Breast epithelium (tissue), 4 donors: ENCODE data around the gene TMCO6. TPM values are rescaled to one million over a fixed set of nuclear protein-coding genes. Genes with fewer than 3 reads are reported as not detected.
"Not testable (repeated sequence)": the region's sequence is repeated elsewhere in the genome, so short reads cannot be mapped to it uniquely, and the experiment has no call there.

Experiments
- DNase-seq, 2 donors: peaks; one replicate each; pipeline ENCODE4 v3.0.0-alpha.2; 2019; ENCODE audit warnings: low spot score in 2 of 2
- H3K27ac ChIP-seq, 2 donors: fragments of 200-600 bp; sonication (generic) in 1 of 2; one replicate each; pipeline ENCODE4 v1.5.1; 2016 to 2019; ENCODE audit warnings: mild to moderate bottlenecking in 1 of 2
- H3K27me3 ChIP-seq, 2 donors: fragments of 200-600 bp; sonication (generic) in 1 of 2; one replicate each; pipeline versions ENCODE4 v1.5.1 to v1.6.0; 2017 to 2019; ENCODE audit warnings: control low read depth in 1 of 2, mild to moderate bottlenecking in 1 of 2
- H3K36me3 ChIP-seq: fragments of 200-600 bp; one replicate; pipeline ENCODE4 v1.5.1; 2019
- H3K4me1 ChIP-seq, 2 donors: fragments of 200-600 bp; sonication (generic); one replicate each; pipeline ENCODE4 v1.5.1; 2016 to 2019; ENCODE audit warnings: control low read depth in 1 of 2
- H3K4me3 ChIP-seq, 3 donors: fragments of 200-600 bp; sonication (generic); 1 replicate in 2 of 3; 2 replicates in 1 of 3; pipeline ENCODE4 v1.5.1; 2016 to 2019; ENCODE audit warnings: mild to moderate bottlenecking in 3 of 3, moderate library complexity in 2 of 3
- H3K9me3 ChIP-seq, 2 donors: fragments of 200-600 bp; sonication (generic) in 1 of 2; one replicate each; pipeline ENCODE4 v1.5.1; 2016 to 2019; ENCODE audit warnings: control low read depth in 1 of 2
- POLR2A ChIP-seq: fragments of 450-650 bp; IDR thresholded peaks from one replicate; pipeline ENCODE4 v1.6.1; 2016; ENCODE audit warnings: antibody characterized with exemption, mild to moderate bottlenecking, moderate library complexity
- POLR2AphosphoS5 ChIP-seq, 3 donors: sonication (generic); formaldehyde crosslinking; IDR thresholded peaks; one replicate each; pipeline ENCODE4 v1.6.1; 2017; ENCODE audit warnings: antibody characterized with exemption in 3 of 3
- intact Hi-C: fragments of 100-400 bp; cut with DNase I; formaldehyde crosslinking; loops from one replicate; pipeline ENCODE4 v1.15.1; 2023; ENCODE audit warnings: low total_unique reads
- total RNA-seq, 3 donors: library from RNA; depleted of rRNA; stranded (reverse); fragments of >200 nt; gene quantifications; one replicate each; pipeline ENCODE4 v1.1.0, GENCODE V29; 2016
- TF ChIP-seq, protein P1 (sequence below), 3 donors: fragments of 450-650 bp; IDR thresholded peaks; one replicate each; pipeline ENCODE4 v1.5.1; 2016 to 2017; ENCODE audit warnings: antibody characterized with exemption in 3 of 3, mild to moderate bottlenecking in 3 of 3, moderate library complexity in 3 of 3

TMCO6 gene
- total RNA-seq, 3 donors from 2014 or later, result 23.0 to 45.4 (median 34.1) TPM

GRCh38 chr5:140595538-140596300 is 43.5 kb upstream of the TMCO6 start:
- intact Hi-C loops, result no loop called here
- Histone ChIP-seq H3K4me3 (no peak overlapping the region), H3K27ac (peak overlapping the region; percentile 65 to 68), H3K4me1 (no peaks in the 10 kb centered on the region), H3K9me3 (no peaks in the 10 kb centered on the region), H3K27me3 (no peaks in the 10 kb centered on the region), H3K36me3 (no peaks in the 10 kb centered on the region)
- TF ChIP-seq, protein P1, sequence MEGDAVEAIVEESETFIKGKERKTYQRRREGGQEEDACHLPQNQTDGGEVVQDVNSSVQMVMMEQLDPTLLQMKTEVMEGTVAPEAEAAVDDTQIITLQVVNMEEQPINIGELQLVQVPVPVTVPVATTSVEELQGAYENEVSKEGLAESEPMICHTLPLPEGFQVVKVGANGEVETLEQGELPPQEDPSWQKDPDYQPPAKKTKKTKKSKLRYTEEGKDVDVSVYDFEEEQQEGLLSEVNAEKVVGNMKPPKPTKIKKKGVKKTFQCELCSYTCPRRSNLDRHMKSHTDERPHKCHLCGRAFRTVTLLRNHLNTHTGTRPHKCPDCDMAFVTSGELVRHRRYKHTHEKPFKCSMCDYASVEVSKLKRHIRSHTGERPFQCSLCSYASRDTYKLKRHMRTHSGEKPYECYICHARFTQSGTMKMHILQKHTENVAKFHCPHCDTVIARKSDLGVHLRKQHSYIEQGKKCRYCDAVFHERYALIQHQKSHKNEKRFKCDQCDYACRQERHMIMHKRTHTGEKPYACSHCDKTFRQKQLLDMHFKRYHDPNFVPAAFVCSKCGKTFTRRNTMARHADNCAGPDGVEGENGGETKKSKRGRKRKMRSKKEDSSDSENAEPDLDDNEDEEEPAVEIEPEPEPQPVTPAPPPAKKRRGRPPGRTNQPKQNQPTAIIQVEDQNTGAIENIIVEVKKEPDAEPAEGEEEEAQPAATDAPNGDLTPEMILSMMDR (IDR thresholded peaks at IDR 0.05), result no peak
- TF ChIP-seq POLR2A, result no peak
- TF ChIP-seq POLR2AphosphoS5 (IDR thresholded peaks at IDR 0.05), result no peak
- DNase-seq, result peak in 1 of 2 donors; percentile 54

GRCh38 chr5:140596321-140596741 is 42.9 kb upstream of the TMCO6 start:
- Histone ChIP-seq H3K27me3 (no peaks in the 10 kb centered on the region), H3K36me3 (no peaks in the 10 kb centered on the region), H3K4me3 (no peak overlapping the region), H3K9me3 (no peaks in the 10 kb centered on the region), H3K27ac (peak overlapping the region in 1 of 2 donors; percentile 68), H3K4me1 (no peaks in the 10 kb centered on the region)
- no peak for DNase-seq
- TF ChIP-seq POLR2A (no peak), POLR2AphosphoS5 (IDR thresholded peaks at IDR 0.05) (no peak)
- TF ChIP-seq, protein P1 (IDR thresholded peaks at IDR 0.05), result no peak
- intact Hi-C loops, result no loop called here

DNA sequence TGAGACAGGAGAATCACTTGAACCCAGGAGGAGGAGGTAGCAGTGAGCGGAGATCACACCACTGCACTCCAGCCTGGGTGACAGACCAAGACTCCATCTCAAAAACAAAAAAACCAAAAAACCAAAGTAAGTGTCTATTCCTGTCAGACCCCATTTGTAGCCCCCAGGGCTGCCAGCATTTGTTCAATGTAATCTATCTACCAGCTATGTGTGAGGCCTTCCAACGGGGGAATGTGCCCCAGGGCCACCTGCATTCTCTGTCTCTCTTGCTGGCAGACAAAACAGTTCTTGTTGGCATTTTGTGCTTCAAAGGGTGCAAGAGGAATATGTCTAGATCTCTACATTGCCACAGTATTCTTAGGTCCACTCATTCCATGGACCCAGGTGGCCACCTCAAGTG is 40.4 kb upstream of the TMCO6 start:
- Histone ChIP-seq H3K27ac (no peak overlapping the region), H3K4me3 (no peak overlapping the region), H3K9me3 (no peaks in the 10 kb centered on the region), H3K36me3 (no peaks in the 10 kb centered on the region), H3K4me1 (no peaks in the 10 kb centered on the region), H3K27me3 (no peaks in the 10 kb centered on the region)
- intact Hi-C loops, result no loop called here
- TF ChIP-seq POLR2AphosphoS5 (IDR thresholded peaks at IDR 0.05), result no peak
- no peak for TF ChIP-seq POLR2A
- TF ChIP-seq, protein P1 (IDR thresholded peaks at IDR 0.05), result no peak
- DNase-seq, result no peak

DNA sequence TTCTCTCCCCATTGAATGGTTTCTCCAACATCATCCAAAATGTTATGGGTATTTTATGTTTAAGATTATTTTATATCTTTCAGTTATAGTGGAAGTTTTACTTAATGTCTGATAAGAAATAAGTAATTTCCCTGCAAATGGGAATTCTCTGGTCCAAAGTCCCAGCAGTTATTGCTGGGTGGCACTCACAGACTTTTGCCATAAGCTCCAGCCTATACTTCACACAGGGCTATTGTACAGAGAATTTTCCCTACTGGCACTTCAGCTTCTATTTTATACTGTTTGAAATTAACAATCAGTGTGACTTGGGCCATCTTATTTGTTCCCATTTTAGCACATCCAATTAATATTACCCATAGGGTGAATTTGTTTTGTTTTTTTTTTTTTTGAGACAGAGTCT is 39.2 kb upstream of the TMCO6 start:
- Histone ChIP-seq H3K4me3 (no peak overlapping the region), H3K9me3 (no peaks in the 10 kb centered on the region), H3K36me3 (no peaks in the 10 kb centered on the region), H3K4me1 (no peaks in the 10 kb centered on the region), H3K27ac (no peak overlapping the region), H3K27me3 (no peaks in the 10 kb centered on the region)
- no peak for DNase-seq
- intact Hi-C loops, result no loop called here
- TF ChIP-seq POLR2AphosphoS5 (IDR thresholded peaks at IDR 0.05), result no peak
- TF ChIP-seq, protein P1 (IDR thresholded peaks at IDR 0.05), result no peak
- no peak for TF ChIP-seq POLR2A

- intact Hi-C loops, result no loop called here
- no peak for DNase-seq
- Histone ChIP-seq H3K4me1 (no peaks in the 10 kb centered on the region), H3K27ac (no peak overlapping the region), H3K9me3 (no peaks in the 10 kb centered on the region), H3K4me3 (no peak overlapping the region), H3K36me3 (no peaks in the 10 kb centered on the region), H3K27me3 (no peaks in the 10 kb centered on the region)
- TF ChIP-seq, protein P1 (IDR thresholded peaks at IDR 0.05), result no peak
- no peak for TF ChIP-seq POLR2AphosphoS5 (IDR thresholded peaks at IDR 0.05)
Measured at GRCh38 chr5:140602147-140602546, 37.1 kb upstream of the TMCO6 start.

DNA sequence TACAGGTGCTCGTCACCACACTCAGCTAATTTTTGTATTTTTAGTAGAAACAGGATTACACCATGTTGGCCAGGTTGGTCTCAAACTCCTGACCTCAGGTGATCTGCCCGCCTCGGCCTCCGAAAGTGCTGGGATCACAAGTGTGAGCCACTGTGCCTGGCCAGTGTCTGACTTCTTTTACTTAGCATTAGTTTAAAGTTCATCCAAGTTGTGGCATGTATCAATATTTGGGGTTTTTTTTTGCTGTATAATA is 35.9 kb upstream of the TMCO6 start:
- H3K27ac ChIP-seq, DNase-seq, H3K36me3 ChIP-seq: not testable (repeated sequence)

More for the DNA sequence above, 35.9 kb upstream of the TMCO6 start:
- H3K9me3 ChIP-seq, intact Hi-C loops, H3K27me3 ChIP-seq, H3K4me3 ChIP-seq, H3K4me1 ChIP-seq: not testable (repeated sequence)
